ENCODE measurements around the gene ZNF750.
A peak's percentile ranks its signal among the peaks of the same experiment; 100 is the strongest.

The ZNF750 gene

GRCh38 chr17:82859431-82860403 is 19.9 kb upstream of the ZNF750 start:
- DNase-seq = no peak

GRCh38 chr17:82858376-82859126 is 18.7 kb upstream of the ZNF750 start:
- DNase-seq = no peak

- no peak for DNase-seq
Observed at GRCh38 chr17:82856361-82856760, 16.5 kb upstream of the ZNF750 start.

- DNase-seq = no peak
Observed at GRCh38 chr17:82854226-82854625, 14.4 kb upstream of the ZNF750 start.

GRCh38 chr17:82851381-82851780 is 11.6 kb upstream of the ZNF750 start:
- DNase-seq = no peak

- no peak for DNase-seq
Observed at GRCh38 chr17:82849076-82849945, 9.5 kb upstream of the ZNF750 start.

- peak; percentile 90 for DNase-seq
Observed at GRCh38 chr17:82848022-82848592, 8.3 kb upstream of the ZNF750 start.

- DNase-seq = no peak
Observed at GRCh38 chr17:82846061-82846691, 6.4 kb upstream of the ZNF750 start.

- no peak for DNase-seq
Observed at GRCh38 chr17:82845163-82845807, 5.5 kb upstream of the ZNF750 start.

GRCh38 chr17:82844796-82845162 is 5.0 kb upstream of the ZNF750 start:
- no peak for DNase-seq

GRCh38 chr17:82843904-82844680 is 4.3 kb upstream of the ZNF750 start:
- no peak for DNase-seq

- DNase-seq = no peak
Observed at GRCh38 chr17:82841921-82842596, 2.2 kb upstream of the ZNF750 start.

GRCh38 chr17:82840431-82840831 is 609 bp upstream of the ZNF750 start:
- no peak for DNase-seq

GRCh38 chr17:82838386-82839063 is 1.3 kb downstream of the ZNF750 start:
- peak; percentile 45 for DNase-seq

GRCh38 chr17:82837586-82838320 is 2.1 kb downstream of the ZNF750 start:
- no peak for DNase-seq

- DNase-seq = no peak
Observed at GRCh38 chr17:82836823-82837357, 2.9 kb downstream of the ZNF750 start.

- peak; percentile 64 for DNase-seq
Observed at GRCh38 chr17:82835766-82836512, 3.9 kb downstream of the ZNF750 start.

GRCh38 chr17:82835122-82835521 is 4.7 kb downstream of the ZNF750 start:
- DNase-seq = no peak

Data from NCI-H510A (cell line).